Measurements from ENCODE around the gene XAGE1B.
"Not testable (repeated sequence)": the region's sequence is repeated elsewhere in the genome, so short reads cannot be mapped to it uniquely, and the experiment has no call there.

Gene XAGE1B, protein sequence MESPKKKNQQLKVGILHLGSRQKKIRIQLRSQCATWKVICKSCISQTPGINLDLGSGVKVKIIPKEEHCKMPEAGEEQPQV

DNA sequence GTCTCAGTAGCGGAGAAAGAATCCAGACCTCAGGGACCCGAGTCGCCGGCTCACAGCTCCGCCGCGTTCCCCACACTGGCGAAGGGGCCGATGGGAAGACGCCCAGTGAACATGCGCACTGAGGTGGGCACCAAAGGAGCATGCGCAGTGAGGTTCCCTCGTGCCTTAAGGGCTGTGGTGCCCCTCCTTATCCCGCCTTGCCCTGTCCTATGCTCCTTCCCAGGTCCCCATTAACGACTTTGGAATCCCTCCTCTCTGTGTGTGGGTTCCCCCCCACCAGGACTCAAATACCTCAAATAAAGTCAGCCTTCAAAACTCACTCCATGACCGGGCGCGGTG is at the start of gene XAGE1B:
XAGE1B (minus strand) TSS at position 77 of the 339 bp plus-strand sequence. CDS start 1,536 bp downstream, outside the sequence.
- DNase-seq (ENCODE audit: low spot score): not testable (repeated sequence)

DNA sequence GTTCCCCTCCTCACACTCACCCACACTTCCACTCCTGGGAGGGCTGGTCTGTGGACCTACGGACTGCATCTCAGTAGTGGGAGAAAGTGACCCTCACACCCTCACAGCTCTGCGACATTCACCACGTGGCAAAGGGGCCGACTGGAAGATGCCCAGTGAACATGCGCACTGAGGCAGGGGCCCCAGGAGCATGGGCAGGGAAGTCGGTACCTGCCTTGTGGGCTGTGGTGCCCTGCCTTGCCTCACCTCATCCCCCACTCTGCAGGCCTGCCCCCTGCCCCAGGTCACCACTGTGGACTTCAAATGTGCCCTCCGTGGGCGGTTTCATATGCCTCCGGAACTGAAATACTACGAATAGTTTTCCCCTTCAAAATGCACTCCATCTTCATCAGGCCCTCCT is 46.2 kb upstream of the XAGE1B start:
- no peak for DNase-seq (ENCODE audit: low spot score)

DNA sequence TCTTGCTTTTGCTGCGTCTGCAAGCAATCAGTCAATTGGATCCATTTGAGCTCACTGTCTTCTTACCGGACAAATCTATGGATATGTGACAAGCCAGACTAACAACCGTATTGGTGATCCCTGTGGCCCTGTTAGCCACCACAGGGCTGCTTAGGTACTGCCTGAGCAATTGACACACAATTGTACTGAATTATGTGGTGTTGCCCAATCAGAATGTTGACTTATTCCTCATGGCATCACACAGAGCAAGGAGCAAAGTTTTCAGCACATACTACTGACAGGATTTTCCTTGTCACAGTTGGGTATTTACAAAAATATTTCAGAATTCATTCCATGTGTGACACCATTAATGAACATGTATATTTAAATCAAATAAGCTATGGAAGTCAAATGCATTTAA is 41.3 kb upstream of the XAGE1B start:
- no peak for DNase-seq (ENCODE audit: low spot score)

DNA sequence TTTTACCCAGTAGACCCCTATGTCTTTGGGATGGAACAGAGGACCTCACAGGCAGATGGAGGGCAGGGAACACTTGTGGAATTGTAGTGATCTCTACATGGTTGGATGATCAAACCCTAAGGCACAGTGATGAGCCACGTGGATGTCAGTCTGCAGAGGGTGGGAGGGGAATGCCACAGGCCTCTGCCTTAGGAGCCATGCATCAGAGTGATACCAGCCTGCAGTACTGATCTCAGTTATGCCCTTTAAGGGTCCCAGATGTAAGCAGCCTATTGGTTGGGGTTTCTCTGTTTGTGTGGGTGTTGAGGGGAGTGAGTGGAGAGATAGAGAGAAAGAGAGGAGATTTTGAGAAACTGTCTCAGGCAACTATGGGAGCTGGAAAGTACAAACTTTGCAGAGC is 39.9 kb upstream of the XAGE1B start:
- DNase-seq (ENCODE audit: low spot score): no peak

DNA sequence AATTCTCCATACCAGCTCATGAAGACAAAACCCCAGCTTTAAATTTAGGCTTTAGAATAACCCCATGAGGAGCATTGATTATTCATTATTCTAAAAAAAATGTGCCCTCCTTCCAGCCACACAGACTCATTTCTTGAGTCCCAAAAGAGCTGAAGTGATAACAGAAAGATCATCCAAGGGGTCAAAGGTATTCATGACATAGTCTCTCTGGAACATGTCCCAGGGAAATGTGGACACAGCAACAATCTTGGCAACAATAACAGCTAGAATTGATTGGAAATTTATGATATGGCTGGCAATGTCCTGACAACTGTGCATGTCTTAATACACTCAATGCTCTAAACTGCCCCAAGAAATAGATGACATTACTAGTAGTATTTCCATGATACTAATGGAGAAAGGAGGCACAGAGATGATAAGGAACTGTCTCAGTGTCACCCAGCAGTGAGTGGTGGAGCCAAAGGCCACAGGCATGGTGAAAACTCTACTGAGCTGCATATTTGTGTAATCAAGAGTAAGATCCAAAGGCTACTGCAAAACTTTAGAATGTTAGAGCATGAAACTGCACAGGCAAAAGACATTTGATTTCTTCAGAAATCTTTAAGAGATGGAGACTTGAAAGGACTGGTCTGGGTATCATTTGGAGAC is 37.3 kb upstream of the XAGE1B start:
- no peak for DNase-seq (ENCODE audit: low spot score)

DNA sequence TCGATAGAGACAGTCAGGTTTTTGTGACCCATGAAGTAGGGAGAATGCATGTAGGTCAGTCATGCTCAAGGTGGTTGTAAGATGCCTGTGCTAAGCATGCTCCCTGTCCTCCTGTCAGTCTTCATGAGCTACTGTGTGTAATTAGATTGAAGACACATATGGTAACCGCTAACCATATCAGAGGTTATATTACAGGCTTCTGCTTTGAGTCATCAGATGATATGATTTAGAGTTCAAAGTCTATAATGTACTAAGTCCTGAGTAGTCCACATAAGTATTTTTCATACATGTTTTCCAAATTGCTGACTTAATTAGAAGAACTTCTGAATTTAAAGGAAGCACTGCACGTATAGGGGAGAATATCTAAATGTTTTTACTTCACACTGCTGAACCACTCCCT is 31.9 kb upstream of the XAGE1B start:
- not testable (repeated sequence) for DNase-seq (ENCODE audit: low spot score)

DNA sequence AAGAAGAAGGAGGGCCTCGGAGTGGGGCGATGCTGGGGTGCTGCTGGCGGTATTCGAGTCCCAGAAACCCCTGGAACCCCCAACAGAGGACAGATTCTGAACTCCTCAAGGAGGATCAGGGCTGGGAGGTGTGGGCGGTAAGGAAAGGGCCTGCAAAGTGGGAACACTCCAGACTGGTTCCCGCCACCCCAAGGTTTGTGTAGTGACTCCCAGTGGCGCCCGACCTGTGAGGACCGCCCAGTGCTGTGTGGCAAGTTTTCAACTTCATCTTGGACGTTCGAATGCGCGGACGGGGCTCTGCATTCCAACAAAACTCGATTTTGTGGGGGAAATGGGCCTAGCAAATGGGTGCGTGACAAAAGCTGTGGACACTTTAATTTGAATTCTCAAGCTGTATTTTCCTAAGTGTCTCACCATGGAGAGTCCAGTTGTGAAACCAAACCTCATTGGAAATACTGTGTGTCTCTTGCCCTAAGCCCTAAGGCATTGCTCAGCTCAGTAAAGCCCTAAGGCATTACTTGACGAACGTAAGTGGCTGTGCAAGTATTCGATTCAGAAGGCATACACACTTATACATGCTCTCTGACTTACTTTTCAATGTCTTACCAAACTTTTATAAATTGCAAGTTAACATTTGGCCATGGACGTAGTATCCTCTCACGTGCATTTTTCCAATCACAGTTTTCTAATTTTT is 27.4 kb upstream of the XAGE1B start:
- DNase-seq (ENCODE audit: low spot score): no peak

DNA sequence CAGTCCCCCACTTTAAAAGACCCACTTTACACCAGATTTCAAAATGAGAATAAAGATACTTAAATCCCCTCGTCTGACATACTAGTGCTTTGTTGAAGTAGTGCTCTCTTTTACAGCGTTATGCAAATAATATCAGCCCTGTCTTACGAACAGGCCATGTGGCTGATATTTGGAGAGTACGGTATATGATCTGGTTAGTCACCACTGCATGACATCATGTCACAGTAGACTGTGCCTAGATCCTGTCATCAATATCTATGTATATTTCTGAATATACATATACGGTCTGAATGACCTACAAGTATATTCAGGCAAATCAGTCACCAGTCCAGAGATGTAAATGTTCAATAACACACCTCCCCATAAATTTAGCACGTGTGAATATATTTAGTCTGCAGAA is 25.4 kb upstream of the XAGE1B start:
- no peak for DNase-seq (ENCODE audit: low spot score)

DNA sequence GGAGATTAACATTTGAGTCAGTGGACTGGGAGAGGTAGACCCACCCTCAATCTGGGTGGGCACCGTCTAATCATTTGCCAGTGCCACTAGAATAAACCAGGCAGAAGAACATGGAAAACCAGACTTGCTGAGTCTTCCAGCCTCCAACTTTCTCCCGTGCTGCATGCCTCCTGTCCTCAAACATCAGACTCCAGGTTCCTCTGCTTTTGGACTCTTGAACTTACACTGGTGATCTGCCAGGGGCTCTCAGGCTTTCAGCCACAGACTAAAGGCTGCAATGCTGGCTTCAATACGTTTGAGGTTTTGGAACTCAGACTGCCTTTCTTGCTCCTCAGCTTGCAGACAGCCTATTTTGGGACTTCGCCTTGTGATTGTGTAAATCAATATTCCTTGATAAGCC is 24.2 kb upstream of the XAGE1B start:
- not testable (repeated sequence) for DNase-seq (ENCODE audit: low spot score)

DNA sequence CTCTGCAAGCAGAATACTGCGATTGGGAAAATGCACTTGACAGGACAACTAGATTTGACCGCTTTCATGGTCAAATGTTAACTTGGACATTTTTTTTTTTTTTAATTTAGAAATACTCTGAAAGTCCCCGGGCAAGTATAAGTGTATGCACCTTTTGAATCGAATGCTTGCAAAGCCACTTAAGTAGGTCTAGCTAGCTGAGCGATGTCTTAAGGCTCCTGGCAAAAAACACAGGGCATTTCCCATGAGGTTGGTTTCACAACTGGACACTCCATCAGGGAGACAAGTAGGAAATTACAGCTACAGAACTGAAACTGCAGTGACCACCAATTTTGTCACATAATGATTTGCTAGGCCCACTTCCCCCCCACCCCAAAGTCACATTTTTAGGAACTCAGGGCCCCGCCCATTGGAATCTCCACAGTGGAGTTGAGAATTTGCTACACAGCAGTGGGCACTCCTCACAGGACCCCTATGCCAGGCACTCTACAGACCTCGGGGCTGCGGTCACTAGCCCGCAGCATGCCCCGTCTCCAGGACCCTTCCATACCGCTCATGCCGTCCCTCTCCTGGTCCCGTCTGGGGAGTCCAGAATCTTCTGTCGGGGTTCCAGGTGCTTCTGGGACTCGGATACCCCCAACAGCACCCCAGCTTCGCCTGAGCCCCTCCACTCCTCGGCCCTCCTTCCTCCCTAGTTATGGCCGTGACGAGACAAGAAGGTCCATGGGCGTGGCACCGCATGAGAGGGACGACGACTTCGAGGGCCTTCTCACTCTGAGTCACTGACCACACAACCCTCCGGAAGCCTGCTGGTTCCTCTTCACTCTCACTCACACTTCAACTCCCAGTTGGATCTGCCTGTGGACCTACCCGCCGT is 515 bp downstream of the XAGE1B start:
- not testable (repeated sequence) for DNase-seq (ENCODE audit: low spot score)

DNA sequence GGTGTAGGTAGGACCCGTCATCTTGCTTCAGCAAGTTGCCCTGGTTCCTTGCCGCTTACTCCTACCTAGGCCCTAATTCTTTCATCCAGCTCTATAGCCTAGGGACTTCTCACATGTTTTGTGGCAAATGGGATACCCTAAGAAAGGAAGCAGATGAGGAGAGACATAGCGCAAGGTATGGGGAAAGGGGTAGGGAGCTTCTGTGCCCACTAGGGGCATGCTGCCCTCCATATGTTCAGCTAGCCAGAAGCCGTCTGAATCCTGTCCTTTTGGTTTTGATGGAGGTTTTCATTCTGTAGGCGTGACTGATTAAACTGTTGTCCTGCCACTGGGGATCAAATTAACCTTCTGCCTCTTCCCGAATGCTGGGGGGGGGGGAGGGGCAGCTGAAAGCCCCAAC is 5.7 kb downstream of the XAGE1B start:
- DNase-seq (ENCODE audit: low spot score): not testable (repeated sequence)

DNA sequence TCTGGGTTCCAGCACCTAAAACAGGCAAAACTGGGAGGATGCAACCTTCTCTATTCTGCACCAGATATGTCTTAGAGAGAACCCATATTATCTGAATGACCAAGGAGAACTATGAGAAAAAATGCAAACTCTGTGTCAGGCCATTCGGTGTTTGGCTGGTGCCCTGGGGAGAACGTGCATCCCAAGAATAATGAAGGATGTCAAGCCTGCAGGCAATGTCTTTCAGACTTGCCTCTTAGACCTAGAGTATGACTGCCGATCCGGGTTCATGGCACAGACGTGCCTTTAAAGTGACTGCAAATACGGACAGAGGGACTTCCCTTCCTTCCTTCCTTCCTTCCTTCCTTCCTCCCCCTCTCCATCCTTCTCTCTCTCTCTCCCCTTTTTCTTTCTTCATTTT is 6.9 kb downstream of the XAGE1B start:
- DNase-seq (ENCODE audit: low spot score): no peak

DNA sequence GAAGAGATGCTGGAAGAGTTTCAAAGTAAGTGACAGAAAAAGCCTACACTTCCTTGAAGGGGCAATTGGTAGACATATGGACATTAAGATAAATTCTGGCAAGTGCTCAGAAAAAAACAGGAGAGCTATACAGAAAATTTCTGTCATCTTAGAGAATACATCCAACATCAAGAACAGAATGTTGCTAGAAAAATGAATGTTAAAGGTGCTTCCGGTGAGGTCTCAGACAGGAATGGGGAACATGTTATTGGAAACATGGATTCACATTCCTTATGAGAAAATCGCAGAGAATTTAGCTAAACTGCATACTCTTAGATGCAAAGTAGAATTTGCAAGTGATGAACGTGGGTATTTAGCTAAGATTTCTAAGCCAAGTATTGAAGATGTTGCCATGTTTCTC is 9.5 kb downstream of the XAGE1B start:
- DNase-seq (ENCODE audit: low spot score): no peak

DNA sequence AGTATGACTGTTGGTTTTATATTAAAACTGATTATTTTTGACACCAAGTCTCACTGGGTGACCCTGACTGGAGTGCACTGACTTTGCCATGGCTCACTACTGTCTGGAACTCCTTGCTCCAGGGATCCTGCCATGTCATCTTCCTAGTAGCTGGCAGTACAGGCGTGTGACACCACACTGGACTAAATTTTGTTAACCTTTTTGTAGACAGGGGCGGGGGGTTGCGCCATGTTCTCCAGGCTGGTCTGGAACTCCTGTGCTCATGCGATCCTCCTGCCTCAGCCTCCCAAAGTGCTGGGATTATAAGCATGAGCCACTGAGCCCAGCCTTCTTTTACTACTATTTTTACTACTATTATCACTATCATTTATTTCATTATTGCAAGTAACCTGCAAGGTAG is 12.3 kb downstream of the XAGE1B start:
- DNase-seq (ENCODE audit: low spot score): no peak

DNA sequence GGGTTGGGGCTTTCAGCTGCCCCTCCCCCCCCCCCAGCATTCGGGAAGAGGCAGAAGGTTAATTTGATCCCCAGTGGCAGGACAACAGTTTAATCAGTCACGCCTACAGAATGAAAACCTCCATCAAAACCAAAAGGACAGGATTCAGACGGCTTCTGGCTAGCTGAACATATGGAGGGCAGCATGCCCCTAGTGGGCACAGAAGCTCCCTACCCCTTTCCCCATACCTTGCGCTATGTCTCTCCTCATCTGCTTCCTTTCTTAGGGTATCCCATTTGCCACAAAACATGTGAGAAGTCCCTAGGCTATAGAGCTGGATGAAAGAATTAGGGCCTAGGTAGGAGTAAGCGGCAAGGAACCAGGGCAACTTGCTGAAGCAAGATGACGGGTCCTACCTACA is 15.5 kb downstream of the XAGE1B start:
- DNase-seq (ENCODE audit: low spot score): not testable (repeated sequence)

DNA sequence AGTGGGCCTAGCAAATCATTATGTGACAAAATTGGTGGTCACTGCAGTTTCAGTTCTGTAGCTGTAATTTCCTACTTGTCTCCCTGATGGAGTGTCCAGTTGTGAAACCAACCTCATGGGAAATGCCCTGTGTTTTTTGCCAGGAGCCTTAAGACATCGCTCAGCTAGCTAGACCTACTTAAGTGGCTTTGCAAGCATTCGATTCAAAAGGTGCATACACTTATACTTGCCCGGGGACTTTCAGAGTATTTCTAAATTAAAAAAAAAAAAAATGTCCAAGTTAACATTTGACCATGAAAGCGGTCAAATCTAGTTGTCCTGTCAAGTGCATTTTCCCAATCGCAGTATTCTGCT is 20.5 kb downstream of the XAGE1B start:
- DNase-seq (ENCODE audit: low spot score): not testable (repeated sequence)

DNA sequence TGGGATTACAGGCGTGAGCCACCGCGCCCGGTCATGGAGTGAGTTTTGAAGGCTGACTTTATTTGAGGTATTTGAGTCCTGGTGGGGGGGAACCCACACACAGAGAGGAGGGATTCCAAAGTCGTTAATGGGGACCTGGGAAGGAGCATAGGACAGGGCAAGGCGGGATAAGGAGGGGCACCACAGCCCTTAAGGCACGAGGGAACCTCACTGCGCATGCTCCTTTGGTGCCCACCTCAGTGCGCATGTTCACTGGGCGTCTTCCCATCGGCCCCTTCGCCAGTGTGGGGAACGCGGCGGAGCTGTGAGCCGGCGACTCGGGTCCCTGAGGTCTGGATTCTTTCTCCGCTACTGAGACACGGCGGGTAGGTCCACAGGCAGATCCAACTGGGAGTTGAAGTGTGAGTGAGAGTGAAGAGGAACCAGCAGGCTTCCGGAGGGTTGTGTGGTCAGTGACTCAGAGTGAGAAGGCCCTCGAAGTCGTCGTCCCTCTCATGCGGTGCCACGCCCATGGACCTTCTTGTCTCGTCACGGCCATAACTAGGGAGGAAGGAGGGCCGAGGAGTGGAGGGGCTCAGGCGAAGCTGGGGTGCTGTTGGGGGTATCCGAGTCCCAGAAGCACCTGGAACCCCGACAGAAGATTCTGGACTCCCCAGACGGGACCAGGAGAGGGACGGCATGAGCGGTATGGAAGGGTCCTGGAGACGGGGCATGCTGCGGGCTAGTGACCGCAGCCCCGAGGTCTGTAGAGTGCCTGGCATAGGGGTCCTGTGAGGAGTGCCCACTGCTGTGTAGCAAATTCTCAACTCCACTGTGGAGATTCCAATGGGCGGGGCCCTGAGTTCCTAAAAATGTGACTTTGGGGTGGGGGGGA is 21.1 kb downstream of the XAGE1B start, which contains the start of gene XAGE1A:
XAGE1A (plus strand) TSS at position 264 of the 874 bp plus-strand sequence. CDS start 1,554 bp downstream, outside the sequence.
- DNase-seq (ENCODE audit: low spot score): not testable (repeated sequence)

DNA sequence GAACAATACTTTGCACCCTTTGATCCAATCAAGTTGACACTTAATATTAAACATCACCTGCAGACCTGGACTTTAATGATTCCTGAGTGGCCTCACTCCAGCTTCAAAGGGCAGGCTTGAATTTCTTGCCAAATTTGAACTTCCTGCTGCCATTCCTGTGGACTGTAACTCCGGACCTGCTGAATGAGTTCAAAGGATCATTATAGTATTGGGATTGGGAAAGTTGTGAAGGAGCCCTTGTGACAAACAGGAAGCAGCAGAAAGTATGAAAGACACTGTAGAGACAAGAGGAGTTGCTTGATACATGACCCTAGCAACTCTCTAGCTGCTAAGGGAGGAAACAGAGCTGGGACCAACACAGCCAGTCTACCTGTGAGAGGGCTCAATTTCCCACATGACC is 45.6 kb downstream of the XAGE1B start:
- not testable (repeated sequence) for DNase-seq (ENCODE audit: low spot score)

All from HuH-7.5 (cell line).